ENCODE measurements around the gene DHX38. TPM values are rescaled to one million over a fixed set of nuclear protein-coding genes. Genes with fewer than 3 reads are reported as not detected.
A peak's percentile ranks its signal among the peaks of the same experiment; 100 is the strongest.

Gene DHX38
- total RNA-seq, 4 donors from 2014 or later = 74.1 to 111 (median 81.0) TPM

GRCh38 chr16:72124148-72124547 lies 30.5 kb downstream of the DHX38 start:
- no peaks in the 10 kb centered on the region for H3K9me3 ChIP-seq
- no peaks in the 10 kb centered on the region for H3K27me3 ChIP-seq
- 87 to 100% methylated on average over 3 of the region's 3 CpGs for WGBS, 2 donors
- peak overlapping the region in 2 of 4 donors; percentile 44 to 73 for H3K27ac ChIP-seq
- no peaks in the 10 kb centered on the region for H3K36me3 ChIP-seq
- TF ChIP-seq EP300 (IDR thresholded peaks at IDR 0.05) (no peak), POLR2A (IDR thresholded peaks at IDR 0.05) (no peak), CTCF (IDR thresholded peaks at IDR 0.05) (no peak)
- DNase-seq (ENCODE audit: low spot score in 2 of 2) = no peak
- H3K4me1 ChIP-seq = peaks cover 0 to 18% (median 0%) of the 10 kb centered on the region in 4 donors
- peak overlapping the region in 1 of 4 donors; percentile 16 for H3K4me3 ChIP-seq

DNA sequence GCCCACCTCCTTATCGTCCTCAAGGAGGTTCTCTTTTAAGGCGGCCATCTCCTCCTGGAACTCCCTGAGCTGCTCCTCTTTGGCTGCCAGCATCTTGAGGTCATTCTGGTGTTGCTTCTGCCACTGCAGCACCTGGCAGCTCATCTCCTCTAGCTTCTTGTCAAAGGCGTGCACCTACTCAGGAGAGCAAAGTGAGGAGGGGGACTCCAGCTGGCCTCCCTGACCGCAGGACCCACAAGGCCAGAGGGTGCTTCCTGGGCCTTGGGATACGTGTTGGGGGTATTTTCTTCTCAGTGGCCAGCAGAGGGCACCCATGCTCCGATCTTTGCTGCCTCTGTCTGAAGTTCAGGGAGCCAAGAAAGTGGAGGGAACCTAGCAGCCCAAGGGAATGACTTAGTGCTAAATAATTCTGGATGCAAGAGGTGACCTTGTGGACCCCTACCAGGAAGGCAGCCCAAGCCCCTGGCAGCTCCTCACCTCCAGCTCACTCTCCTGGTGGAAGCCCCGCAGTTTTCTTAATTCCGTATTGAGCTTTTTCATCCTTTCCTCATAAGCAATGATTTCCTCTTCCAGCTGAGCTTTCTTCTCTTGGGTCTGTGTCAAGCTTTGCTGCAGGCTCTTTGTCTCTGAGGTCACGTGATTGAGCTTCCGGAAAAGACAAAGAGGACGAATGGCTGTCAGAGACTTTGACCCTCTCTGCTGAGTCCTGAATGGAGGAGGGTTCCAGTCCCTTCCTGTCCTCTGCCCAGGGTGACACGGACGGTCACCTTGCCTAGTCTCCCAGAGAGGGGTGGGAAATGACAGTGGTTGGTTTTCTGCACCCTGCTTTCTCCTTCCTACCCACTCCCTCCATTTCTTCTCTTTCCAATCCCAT lies 31.4 kb downstream of the DHX38 start:
- DNase-seq (ENCODE audit: low spot score in 2 of 2) = peak in 1 of 2 donors; percentile 25
- peak overlapping the region in 2 of 4 donors; percentile 73 for H3K27ac ChIP-seq
- H3K36me3 ChIP-seq = no peaks in the 10 kb centered on the region
- WGBS, 2 donors = 27 to 33% methylated on average over 12 of the region's 13 CpGs
- peaks cover 0 to 18% (median 0%) of the 10 kb centered on the region in 4 donors for H3K4me1 ChIP-seq
- H3K4me3 ChIP-seq = peak overlapping the region in 1 of 4 donors; percentile 16
- no peaks in the 10 kb centered on the region for H3K27me3 ChIP-seq
- no peaks in the 10 kb centered on the region for H3K9me3 ChIP-seq
- TF ChIP-seq POLR2A (IDR thresholded peaks at IDR 0.05) = no peak
- TF ChIP-seq EP300 (IDR thresholded peaks at IDR 0.05) = no peak
- TF ChIP-seq CTCF (IDR thresholded peaks at IDR 0.05) = peak; percentile 63 to 84 (median 81)

DNA sequence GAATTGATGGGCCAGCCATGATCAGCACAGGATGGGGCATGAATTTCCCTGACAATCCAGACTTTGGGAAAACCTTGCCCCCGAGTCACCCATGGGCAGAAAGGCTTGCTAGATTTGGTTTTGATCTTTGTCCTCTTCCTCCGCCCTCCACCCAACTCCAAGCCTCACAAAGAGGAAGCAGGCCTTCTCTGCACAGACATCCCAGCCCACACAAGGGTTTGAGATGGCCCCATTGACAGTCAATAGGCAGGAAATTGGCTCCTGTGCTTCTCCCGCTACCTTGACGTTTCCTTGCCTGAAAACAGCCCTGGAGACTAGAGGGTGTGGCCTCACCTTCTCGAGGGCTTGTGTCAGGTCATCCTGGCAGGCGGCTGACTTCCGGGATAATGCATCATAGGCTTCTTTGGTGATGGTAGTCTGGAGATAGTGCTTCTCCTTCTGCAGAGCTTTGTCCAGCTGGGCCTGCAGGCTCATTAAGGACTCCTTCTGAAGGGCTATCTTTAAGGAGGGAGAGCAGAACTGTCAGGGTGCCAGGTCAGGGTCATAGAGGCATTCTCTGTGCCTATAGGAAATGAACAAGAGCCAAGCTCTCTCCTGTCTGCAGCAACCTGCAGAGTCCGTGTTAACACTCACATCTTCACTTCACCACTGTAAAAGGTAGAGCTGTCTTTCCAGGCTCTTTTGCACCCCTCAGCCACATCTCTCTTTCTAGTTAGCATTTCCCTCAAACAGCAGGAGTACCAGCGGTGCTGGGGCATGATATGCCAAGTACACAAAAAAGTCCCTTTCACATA lies 32.2 kb downstream of the DHX38 start:
- no peaks in the 10 kb centered on the region for H3K27me3 ChIP-seq
- H3K4me3 ChIP-seq = no peak overlapping the region
- no peaks in the 10 kb centered on the region for H3K36me3 ChIP-seq
- DNase-seq (ENCODE audit: low spot score in 2 of 2) = no peak
- peaks cover 0 to 18% (median 0%) of the 10 kb centered on the region in 4 donors for H3K4me1 ChIP-seq
- no peaks in the 10 kb centered on the region for H3K9me3 ChIP-seq
- TF ChIP-seq CTCF (IDR thresholded peaks at IDR 0.05) (no peak), EP300 (IDR thresholded peaks at IDR 0.05) (no peak), POLR2A (IDR thresholded peaks at IDR 0.05) (no peak)
- H3K27ac ChIP-seq = peak overlapping the region in 2 of 4 donors; percentile 73
- 78 to 87% methylated on average over 9 of the region's 9 CpGs for WGBS, 2 donors

GRCh38 chr16:72126429-72126765 lies 32.8 kb downstream of the DHX38 start:
- H3K27ac ChIP-seq = peak overlapping the region in 2 of 4 donors; percentile 73
- 31 to 34% methylated on average over 2 of the region's 2 CpGs for WGBS, 2 donors
- H3K9me3 ChIP-seq = no peaks in the 10 kb centered on the region
- peaks cover 0 to 18% (median 0%) of the 10 kb centered on the region in 4 donors for H3K4me1 ChIP-seq
- H3K27me3 ChIP-seq = no peaks in the 10 kb centered on the region
- DNase-seq (ENCODE audit: low spot score in 2 of 2) = peak in 1 of 2 donors; percentile 22
- no peaks in the 10 kb centered on the region for H3K36me3 ChIP-seq
- H3K4me3 ChIP-seq = no peak overlapping the region
- TF ChIP-seq EP300 (IDR thresholded peaks at IDR 0.05) = peak; percentile 90 to 98
- TF ChIP-seq CTCF (IDR thresholded peaks at IDR 0.05) = no peak

DNA sequence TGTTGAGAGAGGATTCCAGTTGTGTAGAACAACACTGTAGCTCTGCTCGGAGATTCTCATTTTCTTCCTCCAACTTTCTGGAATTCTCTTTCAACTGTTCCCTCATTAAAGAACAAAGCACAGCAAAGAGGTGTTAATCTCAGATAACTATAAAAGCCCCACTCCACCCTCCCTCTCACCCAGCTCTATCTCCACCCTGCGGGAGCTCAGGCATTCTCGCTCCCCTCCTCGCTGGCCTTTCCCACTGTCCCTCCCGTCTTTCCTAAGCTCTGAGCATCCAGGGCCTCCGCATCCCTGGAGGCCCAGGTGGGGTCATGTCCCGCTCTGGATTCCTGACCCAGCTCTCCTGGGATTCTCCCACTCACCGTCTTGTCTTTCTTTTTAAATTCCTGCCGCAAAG lies 35.1 kb downstream of the DHX38 start:
- H3K4me1 ChIP-seq = peaks cover 0 to 18% (median 0%) of the 10 kb centered on the region in 4 donors
- no peak for TF ChIP-seq EP300 (IDR thresholded peaks at IDR 0.05)
- TF ChIP-seq POLR2A (IDR thresholded peaks at IDR 0.05) = no peak
- no peaks in the 10 kb centered on the region for H3K27me3 ChIP-seq
- H3K9me3 ChIP-seq = no peaks in the 10 kb centered on the region
- WGBS, 2 donors = 73 to 77% methylated on average over 9 of the region's 9 CpGs
- DNase-seq (ENCODE audit: low spot score in 2 of 2) = no peak
- no peaks in the 10 kb centered on the region for H3K36me3 ChIP-seq
- no peak overlapping the region for H3K27ac ChIP-seq
- H3K4me3 ChIP-seq = no peak overlapping the region
